Inflammatory macrophage (primary cell): ENCODE measurements around the gene KRTAP5-4.
"Not testable (repeated sequence)": the region's sequence is repeated elsewhere in the genome, so short reads cannot be mapped to it uniquely, and the experiment has no call there.

Experiments used
- DNase-seq, 2 donors: peaks; one replicate each; pipeline ENCODE4 v3.0.0-alpha.2; 2020 to 2022

Gene KRTAP5-4

DNA sequence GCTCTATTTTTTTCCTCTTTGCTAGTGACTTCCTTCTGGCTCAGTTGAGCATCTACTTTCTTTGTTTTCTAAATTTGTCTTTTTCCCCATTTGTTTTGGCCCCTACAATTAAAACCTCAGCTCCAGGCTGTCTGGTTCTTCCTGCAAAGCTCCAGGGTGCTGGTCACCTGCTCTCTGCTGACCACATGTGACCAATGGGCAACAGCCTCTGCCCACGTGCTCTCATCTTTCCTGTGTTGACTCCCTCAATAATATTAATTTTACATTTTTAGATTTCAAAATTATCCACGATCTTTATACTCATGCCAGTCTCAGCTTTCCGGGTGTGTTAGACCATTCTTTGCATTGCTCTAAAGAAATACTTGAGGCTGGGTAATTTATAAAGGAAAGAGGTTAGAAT, 23.5 kb downstream of the KRTAP5-4 start:
- DNase-seq, result not testable (repeated sequence)

DNA sequence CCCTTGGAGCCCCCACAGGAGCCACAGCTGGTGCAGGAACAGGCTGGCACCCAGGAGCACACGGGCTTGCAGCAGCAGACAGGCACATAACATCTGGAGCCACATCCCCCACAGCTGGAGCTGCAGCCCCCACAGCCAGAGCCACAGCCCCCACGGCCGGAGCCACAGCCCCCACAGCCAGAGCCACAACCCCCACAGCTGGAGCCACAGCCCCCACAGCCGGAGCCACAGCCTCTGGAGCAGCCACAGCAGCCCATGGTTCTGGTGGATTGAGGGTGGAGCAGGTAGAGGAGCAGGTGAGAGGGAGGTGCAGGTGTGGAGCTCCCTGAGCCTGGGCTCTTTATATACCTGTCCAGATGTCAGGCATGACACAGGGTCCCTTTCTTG, 24.0 kb downstream of the KRTAP5-4 start, which contains the start of gene KRTAP5-2:
KRTAP5-2 (minus strand) TSS at position 301 of the 387 bp plus-strand sequence; CDS start at position 257, 44 bp downstream.
- no peak for DNase-seq

DNA sequence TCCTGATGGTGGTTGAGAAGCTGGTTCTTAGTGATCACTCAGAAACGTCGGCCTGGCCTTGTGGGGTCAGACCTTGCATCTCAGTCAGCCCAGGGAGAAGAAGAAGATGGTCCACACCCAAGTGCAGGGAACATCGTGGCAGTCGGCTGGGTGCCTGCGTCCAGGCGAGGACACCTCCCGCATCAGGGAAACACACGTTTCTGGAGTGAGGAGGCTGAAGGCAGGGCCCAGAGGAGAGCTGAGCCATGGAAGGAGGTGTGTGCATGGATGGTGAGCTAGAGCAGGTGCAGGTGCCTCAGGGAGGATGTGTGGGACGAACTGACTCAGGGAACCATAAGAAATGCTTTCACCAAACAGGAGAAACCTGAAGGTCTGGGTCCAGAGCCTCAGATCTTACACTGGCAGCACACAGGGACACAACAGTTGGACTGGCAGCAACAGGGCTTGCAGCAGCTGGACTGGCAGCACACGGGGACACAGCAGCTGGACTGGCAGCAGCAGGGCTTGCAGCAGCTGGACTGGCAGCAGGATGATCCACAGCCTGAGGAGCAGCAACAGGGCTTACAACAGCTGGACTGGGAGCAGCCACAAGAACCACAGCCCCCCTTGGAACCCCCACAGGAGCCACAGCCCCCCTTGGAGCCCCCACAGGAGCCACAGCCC, 24.5 kb downstream of the KRTAP5-4 start:
- DNase-seq, result no peak

DNA sequence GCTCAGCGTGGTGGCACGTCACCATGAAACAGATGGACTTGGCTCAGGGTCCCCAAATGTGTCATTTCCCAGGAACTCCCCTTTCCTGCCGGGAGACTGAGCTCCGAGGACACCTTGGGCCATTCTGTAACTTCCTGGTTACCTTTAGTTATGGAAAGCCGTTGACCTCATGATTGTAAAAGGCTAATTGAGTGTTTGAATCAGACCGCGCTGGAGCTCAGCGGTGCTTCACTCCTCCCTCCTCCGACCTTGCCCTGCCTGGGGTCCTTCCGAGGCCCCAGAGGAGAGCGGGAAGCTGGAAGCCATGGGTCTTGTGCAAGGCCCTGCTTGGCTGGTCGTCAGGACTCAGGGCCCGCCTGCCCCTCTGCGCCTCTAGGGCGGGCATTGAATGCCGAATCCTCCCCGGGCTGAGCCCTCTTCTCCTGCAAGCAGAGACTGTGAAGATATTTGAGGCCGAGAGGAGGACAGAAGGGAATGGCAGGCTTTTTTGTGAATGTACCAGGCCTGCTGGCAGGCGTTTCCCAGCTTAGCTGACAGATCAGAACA, 25.3 kb downstream of the KRTAP5-4 start:
- not testable (repeated sequence) for DNase-seq

DNA sequence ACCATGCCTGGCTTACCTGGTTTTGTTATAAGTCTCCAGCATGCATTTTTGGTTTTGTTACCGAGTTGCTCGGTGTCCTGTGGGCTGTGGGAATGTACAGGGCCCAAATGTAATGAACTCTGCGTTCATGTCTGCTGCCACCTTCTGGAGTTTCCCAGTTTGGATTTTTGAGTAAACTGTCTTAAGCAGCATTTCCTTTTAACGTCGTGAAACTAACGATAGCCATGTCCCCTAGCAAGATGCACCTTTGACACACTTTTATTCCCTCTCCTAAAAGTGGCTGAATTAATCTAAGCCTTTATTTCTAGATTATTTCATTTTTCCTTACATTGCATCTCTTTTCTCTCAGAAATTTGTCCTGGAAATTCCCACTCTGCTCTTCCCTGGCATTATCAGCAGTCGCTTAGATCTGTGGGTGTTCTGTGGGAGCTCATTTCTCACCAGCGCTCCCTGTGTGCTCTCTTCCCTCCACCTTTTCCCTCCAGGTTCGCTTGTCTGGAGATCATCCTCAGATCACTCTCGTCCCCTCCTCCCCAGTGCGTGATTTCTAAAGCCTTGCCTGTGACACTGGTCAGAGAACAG, 25.9 kb downstream of the KRTAP5-4 start:
- DNase-seq, result not testable (repeated sequence)

DNA sequence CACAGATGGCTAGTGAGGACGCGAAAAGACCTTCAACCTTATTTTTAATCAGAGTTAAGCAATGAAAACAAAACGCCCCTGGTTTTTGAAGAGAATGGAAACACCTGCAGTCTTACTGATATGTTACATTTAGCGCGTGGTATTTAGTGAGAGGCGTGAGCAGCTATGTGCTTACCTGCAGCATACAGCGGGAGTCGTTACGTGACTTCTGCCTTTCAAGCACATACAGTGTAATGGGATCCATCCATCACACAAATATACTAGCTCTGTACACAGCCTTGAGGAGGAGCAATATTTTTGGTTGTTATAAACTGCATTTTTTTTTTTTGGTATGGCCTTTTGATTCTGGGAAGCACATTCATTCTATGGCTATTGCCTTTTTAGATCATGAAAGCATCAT, 29.3 kb downstream of the KRTAP5-4 start:
- DNase-seq, result no peak

DNA sequence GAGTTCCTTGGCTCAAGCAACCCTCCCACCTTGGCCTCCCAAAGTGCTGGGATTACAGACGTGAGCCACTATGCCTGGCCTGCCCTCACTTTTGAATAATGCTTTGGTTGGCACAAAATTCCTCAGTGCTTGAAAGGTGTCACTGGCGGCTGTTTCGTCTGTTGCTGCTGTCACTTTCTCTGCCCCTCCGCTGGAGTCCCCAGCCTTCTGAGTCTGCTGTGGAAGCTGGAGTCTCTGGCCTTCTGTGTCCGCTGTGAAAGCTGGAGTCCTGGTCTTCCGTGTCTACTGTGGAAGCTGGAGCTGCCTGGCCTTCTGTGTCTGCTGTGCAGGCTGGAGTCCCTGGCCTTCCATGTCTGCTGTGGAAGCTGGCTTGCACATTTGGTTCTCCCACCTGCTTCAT, 31.9 kb downstream of the KRTAP5-4 start:
- no peak for DNase-seq

DNA sequence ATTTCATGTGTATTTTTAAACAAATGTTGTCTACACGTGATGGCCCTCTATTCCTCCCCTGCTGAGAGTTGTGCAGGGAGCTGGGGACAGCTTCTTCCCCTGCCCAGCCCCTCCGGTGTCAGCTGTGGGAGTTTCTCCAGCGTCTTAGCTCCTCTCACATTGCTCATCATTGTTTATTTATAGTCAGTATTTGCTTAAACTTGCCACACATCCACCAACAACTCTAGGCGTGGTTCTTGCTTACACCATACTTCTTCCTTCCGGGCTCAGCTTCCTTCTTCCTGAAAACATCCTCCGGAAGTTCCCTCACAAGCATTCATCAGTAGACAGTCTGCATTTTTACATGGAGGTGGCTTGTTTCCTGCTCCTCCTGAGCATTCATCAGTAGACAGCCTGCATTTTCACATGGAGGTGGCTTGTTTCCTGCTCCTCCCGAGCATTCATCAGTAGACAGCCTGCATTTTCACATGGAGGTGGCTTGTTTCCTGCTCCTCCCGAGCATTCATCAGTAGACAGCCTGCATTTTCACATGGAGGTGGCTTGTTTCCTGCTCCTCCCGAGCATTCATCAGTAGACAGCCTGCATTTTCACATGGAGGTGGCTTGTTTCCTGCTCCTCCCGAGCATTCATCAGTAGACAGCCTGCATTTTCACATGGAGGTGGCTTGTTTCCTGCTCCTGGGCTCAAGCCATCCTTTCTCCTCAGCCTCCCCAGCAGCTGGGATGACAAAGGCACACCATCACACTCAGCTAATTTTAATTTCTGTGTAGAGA, 32.6 kb downstream of the KRTAP5-4 start:
- DNase-seq, result peak; percentile 85 to 93

DNA sequence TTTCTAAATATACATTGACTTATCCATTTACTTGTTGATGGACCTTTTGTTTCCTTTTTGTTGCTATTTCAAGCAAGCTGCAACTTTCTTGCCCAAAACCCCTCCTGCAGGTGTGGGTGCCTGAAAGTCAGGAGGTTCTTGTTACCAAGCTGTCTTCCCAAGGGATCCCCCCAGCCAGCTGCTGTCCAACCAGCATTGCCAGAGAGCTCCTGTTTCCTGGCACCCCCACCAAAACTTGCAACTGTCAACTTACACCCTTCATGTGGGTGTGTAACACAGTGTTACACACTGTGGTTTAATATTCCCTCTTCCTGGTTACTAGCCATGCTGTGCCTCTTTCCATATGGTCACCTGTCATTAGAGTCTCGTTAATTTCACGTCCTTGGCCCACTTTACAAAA, 35.2 kb downstream of the KRTAP5-4 start:
- no peak for DNase-seq

DNA sequence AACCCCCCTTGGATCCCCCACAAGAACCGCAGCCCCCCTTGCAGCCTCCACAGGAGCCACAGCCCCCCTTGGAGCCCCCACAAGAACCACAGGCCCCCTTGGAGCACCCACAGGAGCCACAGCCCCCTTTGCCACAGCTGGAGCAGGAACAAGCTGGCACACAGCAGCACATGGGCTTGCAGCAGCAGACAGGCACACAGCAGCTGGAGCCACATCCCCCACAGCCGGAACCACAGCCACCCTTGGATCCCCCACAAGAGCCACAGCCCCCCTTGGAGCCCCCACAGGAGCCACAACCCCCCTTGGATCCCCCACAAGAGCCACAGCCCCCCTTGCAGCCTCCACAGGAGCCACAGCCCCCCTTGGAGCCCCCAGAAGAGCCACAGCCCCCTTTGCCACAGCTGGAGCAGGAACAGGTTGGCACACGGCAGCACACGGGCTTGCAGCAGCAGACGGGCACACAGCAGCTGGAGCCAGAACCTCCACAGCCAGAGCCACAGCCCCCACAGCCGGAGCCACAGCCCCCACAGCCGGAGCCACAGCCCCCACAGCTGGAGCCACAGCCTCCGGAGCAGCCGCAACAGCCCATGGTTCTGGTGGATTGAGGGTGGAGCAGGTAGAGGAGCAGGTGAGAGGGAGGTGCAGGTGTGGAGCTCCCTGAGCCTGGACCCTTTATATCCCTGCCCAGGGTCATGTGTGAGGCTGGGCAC, 37.1 kb downstream of the KRTAP5-4 start, which contains the start of gene KRTAP5-1:
KRTAP5-1 (minus strand) TSS at position 623 of the 710 bp plus-strand sequence; CDS start at position 589, 34 bp downstream.
- not testable (repeated sequence) for DNase-seq

DNA sequence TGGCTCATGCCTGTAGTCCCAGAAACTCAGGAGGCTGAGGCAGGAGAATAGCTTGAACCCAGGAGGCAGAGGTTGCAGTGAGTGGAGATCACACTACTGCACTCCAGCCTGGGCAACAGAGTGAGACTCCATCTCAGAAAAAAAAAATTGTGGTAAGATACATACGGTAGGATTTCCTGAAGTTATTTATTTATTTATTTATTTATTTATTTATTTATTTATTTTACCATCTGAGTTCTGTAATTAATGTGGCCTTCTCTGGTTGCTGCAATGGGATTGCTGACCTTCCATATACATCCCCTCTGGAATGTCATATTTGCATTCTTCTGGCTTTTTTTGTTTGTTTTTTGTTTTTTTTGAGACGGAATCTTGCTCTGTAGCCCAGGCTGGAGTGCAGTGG, 39.0 kb downstream of the KRTAP5-4 start:
- DNase-seq, result not testable (repeated sequence)

DNA sequence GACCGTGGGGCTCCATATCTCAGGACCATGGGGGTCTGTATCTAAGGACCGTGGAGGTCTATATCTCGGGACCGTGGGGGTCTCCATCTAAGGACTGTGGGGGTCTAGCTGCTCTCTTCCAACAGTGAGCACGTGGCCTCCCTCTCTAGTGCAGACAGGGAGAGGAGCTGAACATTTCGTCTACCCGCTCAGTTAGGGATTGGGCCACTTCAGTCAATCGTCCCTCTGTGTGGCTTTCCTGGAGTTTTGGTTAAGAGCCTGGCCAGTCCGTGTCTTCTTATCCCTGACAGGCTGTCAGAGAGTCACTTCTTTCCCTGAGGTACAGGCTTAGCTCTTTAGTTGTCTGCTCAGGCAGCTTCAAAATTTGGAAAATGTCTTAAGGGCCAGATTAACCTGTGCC, 40.0 kb downstream of the KRTAP5-4 start:
- no peak for DNase-seq

DNA sequence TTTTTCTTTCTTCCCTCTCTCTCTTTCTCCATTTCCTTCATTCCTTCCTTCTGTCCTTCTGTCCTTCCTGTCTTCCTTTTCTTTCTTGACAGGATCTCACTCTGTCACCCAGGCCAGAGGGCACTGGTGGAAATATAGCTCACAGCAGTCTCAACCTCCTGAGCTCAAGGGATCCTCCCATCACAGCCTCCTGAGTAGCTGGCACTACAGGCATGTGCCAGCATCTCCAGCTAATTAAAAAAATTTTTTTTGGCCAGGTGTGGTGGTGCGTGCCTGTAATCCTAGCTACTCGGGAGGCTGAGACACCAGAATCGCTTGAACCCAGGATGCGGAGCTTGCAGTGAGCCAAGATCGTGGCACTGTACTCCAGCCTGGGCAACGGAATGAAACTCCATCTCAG, 45.1 kb downstream of the KRTAP5-4 start:
- DNase-seq, result no peak

DNA sequence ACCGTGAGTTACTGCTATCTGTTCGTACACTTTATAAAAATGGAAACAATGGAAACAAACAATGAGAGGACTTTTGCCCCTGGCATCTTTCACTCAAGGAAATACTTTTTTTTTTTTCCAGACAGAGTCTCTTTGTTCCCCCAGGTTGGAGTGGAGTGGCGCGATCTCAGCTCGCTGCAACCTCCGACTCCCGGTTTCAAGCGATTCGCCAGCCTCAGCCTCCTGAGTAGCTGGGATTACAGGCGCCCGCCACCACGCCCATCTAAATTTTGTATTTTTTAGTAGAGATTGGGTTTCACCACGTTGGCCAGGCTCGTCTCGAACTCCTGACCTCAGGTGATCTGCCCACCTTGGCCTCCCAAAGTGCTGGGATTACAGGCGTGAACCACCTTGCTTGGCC, 46.2 kb downstream of the KRTAP5-4 start:
- not testable (repeated sequence) for DNase-seq

DNA sequence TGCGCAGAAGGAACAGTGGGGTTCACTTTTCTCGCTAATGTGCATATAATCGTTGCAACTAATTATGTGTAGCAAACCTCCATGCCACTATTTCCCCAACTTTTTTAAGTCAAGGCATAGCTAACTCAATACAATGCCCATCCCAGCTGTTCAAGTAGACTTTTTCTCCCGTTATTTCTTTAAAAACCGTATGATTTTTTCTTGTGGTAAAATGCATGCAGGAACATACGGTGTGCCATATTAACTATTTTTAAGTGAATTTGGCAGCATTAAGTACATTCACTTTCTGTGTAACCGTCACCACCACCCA, 47.0 kb downstream of the KRTAP5-4 start:
- no peak for DNase-seq

DNA sequence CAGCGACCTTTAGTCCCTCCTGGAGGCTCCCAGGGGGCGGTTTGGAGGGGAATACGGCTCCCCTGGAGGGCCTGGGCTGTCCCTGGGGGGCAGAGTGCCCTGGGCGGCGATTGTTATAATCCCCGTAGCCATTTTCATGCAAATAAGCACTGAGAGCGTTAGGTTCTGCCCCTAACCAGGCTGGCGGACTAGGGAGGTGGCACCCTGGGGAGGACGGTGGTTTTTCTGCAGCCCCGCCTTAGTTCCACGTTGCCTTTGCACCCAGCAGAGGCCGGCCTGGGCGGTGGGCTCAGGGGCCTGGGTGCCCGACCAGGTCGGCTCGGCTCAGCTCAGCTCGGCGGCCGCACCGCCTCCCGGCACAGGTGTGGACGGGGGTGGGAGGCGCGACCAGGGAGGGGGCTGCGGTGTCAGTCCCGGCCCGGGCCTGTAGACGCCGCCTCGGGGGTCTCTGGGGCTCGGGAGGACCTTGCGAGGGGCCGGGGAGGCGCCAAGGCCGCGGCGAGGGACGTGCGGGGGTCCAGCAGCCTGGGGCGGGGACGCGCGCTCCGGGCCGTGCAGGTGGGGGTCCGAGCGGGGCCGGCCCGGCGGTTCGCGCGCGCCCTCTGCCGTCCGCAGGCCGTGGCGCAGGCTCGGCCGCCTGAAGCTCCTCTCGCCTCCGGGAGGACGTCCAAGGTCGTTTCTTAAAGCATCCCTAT, 47.6 kb downstream of the KRTAP5-4 start:
- peak; percentile 32 to 39 for DNase-seq

DNA sequence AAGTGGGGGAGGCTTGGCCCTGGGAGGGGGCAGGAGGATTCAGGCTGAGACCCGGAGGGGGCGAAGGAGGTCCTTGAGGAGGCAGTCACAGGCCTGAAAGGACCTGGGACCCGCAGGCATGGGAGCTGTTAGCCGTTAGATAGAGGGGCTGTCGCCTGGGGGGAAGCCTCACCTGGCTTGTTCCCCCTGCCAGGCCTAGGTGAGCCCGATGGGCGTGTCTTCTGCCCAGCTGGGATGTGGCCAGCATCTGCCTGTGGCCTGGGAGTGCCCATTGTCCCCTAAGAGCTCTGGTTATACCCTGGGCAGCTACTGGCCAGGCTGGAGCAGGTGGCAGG, 48.1 kb downstream of the KRTAP5-4 start:
- no peak for DNase-seq

DNA sequence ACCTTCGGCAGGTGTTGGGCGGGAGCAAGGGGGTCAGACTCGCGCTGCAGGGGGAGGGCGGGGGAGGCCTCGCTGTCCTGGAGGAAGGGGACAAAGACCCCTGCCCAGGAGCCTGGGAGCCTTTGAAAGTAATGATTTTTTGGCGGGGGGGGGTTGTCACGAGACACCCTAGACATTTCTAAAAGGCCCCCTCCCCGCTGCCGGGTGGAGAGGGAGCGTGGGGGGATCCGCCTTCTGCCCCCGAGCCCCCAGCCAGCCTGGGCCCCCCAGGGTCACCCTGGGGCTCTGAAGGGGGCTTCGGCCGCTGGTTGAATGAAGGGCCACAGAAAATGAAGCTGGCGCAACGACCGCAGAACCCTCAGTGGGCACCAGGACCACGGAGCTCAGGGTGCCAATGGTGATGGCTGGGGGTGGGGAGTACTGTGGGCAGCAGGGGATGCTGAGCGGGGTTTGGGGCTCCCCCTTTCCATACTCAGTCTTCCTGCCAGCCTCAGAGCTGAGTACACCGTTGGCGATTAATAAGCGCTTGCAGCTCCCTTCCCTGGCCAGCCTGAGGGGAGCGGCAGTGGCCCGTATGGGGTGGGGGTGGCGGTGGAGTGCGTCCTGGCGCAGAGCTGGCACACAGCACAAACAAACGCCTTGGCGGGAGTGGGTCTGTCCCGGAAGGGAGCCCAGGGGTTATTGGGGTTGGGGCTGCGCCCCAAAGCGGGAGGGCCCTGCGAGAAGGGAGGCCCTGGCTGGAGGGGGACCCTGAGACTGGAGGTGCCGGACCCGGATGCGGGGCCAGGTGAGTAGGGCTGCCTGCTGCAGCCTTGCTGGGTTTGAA, 48.6 kb downstream of the KRTAP5-4 start:
- DNase-seq, result no peak

DNA sequence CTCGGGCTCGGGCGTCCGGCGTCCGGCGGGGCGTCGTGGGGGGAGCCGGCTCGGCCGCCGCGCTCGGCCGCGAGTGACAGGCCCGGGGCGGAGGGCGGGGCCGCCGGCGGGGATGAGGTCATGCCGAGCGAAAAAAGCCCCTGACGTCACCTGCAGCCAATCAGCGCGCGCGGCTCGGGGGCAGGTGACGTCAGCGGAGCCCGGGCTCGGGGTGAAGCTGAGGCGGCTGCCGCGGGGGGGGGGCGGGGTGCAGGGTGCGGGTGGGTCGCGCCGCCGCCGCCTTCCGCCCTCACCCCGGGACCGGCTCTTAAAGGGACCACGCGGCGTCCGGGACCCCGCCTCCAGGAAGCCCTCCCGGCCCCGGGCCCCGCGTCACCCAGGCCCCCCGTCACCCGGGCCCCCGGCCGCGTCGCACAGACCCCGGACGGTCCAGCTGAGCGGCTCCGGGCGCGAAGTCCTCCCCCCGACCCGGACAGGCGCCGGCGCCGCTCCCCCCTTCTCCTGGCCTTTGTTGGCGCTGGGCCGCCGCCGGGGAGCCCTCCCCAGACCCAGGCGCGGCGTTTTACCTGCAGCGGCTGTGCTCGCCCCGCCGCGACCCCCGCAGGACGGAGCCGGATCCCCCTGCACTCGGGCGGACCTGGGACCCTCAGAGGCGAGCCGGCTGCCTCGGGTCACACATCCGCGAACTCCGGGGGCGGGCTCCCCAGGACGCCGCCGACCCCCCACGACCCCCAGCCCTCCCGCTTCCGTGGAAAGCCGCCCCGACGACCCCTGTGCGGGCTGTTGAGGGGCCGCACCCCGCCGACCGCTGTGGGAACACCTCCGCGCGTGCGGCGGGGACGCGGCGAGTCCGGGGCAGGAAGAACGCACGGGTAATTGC, 49.5 kb downstream of the KRTAP5-4 start, which contains the start of gene DUSP8:
DUSP8 (minus strand) TSS at position 75 of the 880 bp plus-strand sequence. CDS start 6,445 bp downstream, outside the sequence.
- DNase-seq, result peak; percentile 70 to 84

DNA sequence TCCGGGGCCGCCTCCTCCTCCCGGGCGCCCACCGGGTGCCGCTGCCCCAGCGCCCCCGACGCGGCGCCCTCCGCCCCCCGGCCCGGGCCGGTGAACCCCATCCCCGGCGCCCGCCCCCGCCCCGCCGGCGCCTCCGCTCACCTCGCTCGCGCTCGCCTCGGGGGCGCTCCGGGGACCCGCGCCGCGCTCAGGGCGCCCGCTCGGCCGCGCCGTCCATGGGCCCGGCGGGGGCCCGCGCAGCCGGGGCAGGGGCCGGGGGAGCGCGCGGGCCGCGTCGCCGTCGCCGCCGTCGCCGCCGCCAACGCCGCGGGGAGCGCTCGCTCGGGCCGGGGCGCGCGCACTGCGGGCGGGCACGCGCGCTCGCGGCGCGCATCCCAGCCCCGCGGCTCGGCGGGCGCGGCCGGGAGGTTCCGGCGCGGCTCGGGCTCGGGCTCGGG, 50.2 kb downstream of the KRTAP5-4 start:
- DNase-seq, result no peak
